T-helper 17 cell (primary cell): ENCODE measurements around the gene ARHGAP27. TPM values are rescaled to one million over a fixed set of nuclear protein-coding genes. Genes with fewer than 3 reads are reported as not detected.
"Not testable (repeated sequence)": the region's sequence is repeated elsewhere in the genome, so short reads cannot be mapped to it uniquely, and the experiment has no call there.

ENCODE experiments used
- ATAC-seq: fragments of 150-1000 bp; cut with Tn5 transposase; 2 replicates; pipeline ENCODE4 v1.10.0; 2021; ENCODE audit warnings: mild to moderate bottlenecking, moderate library complexity
- DNase-seq, 3 donors: peaks; one replicate each; pipeline versions ENCODE4 v3.0.0 to v3.0.0-alpha.2; 2020 to 2021
- H3K9me3 ChIP-seq: one replicate; pipeline ENCODE4 v1.7.0; 2013; ENCODE audit warnings: low read length, mild to moderate bottlenecking; ENCODE audit not compliant: control insufficient read depth, poor library complexity, severe bottlenecking
- H3K27ac Mint-ChIP-seq: one replicate; pipeline ENCODE4 v1.8.0; 2022; ENCODE audit warnings: mild to moderate bottlenecking, moderate library complexity, mixed read lengths
- H3K27me3 Mint-ChIP-seq: one replicate; pipeline ENCODE4 v1.8.0; 2022; ENCODE audit warnings: mixed read lengths
- H3K36me3 Mint-ChIP-seq: one replicate; pipeline ENCODE4 v1.8.0; 2022; ENCODE audit warnings: low read depth, mixed read lengths
- H3K4me1 Mint-ChIP-seq: one replicate; pipeline ENCODE4 v1.8.0; 2022; ENCODE audit warnings: mild to moderate bottlenecking, mixed read lengths
- H3K4me3 Mint-ChIP-seq: one replicate; pipeline ENCODE4 v1.8.0; 2022; ENCODE audit warnings: mild to moderate bottlenecking, moderate library complexity, mixed read lengths
- total RNA-seq, 4 donors: library from RNA in 2 of 4; stranded (reverse) in 2 of 4; gene quantifications; one replicate each; pipeline ENCODE4 v1.2.3 and lab custom pipeline; 2022 to 2026

ARHGAP27 gene
- total RNA-seq, 2 donors from 2014 or later: 42.0 to 55.4 TPM

DNA sequence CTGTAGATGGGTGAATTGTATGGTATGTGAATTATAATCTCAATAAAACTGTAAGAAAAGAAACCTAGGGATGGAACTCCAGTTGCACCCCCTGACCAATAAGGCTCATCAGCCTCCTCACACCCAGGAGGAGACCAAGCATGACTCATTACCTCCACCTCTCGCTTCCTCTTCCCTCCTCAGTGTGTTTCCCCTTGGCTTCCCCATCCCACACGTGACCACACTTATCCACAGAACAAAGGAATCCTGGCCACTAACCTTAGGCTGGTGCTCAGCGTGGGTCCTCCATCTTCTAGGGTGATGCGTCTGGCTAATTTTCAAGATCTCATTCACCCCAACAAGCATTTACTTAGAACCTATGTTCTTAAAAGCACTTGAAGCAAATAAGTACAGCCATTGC, 79.6 kb downstream of the ARHGAP27 start:
- no peak for DNase-seq
- ATAC-seq: peak; percentile 46
- Mint-ChIP-seq H3K4me1 (peaks cover 12% of the 10 kb centered on the region), H3K4me3 (no peak overlapping the region), H3K27me3 (peaks cover 8% of the 10 kb centered on the region), H3K27ac (no peak overlapping the region), H3K36me3 (peaks cover 9% of the 10 kb centered on the region)
- no peaks in the 10 kb centered on the region for H3K9me3 ChIP-seq

DNA sequence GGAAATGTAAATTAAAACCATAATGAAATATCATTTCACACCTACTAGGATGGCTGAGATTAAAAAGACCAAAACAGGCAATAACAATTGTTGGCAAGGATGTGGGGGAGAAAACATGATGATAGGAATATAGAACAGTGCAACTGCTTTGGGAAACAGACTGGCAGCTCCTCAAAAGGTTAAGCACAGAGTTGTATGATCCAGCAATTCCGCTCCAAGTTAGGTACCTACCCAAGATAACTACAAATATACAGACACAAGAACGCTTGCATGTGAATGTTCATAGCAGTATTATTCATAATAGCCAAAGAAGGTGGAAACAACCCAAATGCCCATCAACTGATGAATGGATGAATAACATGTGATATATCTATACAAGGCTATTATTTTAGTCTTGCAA, 80.8 kb downstream of the ARHGAP27 start:
- Mint-ChIP-seq H3K27me3 (peaks cover 8% of the 10 kb centered on the region), H3K4me1 (peaks cover 12% of the 10 kb centered on the region), H3K36me3 (peaks cover 9% of the 10 kb centered on the region), H3K27ac (no peak overlapping the region), H3K4me3 (no peak overlapping the region)
- no peak for DNase-seq
- no peaks in the 10 kb centered on the region for H3K9me3 ChIP-seq
- no peak for ATAC-seq

DNA sequence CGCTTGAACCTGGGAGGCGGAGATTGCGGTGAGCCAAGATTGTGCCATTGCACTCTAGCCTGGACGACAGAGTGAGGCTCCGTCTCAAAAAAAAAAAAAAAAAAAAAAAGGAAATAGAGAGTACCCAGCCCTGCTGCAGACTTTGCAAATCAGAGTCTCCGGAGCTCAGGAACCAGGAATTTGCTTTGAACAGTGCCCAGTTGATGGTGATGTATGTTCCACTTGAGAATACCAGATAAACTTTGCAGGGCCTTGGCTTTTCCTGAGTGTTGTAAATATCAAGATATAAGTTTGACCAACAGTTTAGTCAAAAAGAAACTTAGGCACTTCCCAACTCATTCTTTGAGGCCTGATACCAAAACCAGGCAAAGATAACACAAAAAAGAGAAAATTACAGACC, 85.2 kb downstream of the ARHGAP27 start:
- no peak overlapping the region for H3K4me3 Mint-ChIP-seq
- peaks cover under 1% of the 10 kb centered on the region for H3K27me3 Mint-ChIP-seq
- no peak overlapping the region for H3K27ac Mint-ChIP-seq
- H3K36me3 Mint-ChIP-seq: peaks cover 2% of the 10 kb centered on the region
- no peaks in the 10 kb centered on the region for H3K9me3 ChIP-seq
- ATAC-seq: no peak
- no peak for DNase-seq
- no peaks in the 10 kb centered on the region for H3K4me1 Mint-ChIP-seq

- H3K27me3 Mint-ChIP-seq: peaks cover 6% of the 10 kb centered on the region
- no peak overlapping the region for H3K27ac Mint-ChIP-seq
- no peak for DNase-seq
- peaks cover 2% of the 10 kb centered on the region for H3K36me3 Mint-ChIP-seq
- H3K4me1 Mint-ChIP-seq: no peaks in the 10 kb centered on the region
- no peak for ATAC-seq
- no peaks in the 10 kb centered on the region for H3K9me3 ChIP-seq
- no peak overlapping the region for H3K4me3 Mint-ChIP-seq
Observed at GRCh38 chr17:45346216-45347015, 86.3 kb downstream of the ARHGAP27 start.

- ATAC-seq (no peak), DNase-seq (no peak)
- Mint-ChIP-seq H3K27ac (peak overlapping the region; percentile 51), H3K36me3 (peaks cover 2% of the 10 kb centered on the region), H3K4me1 (no peaks in the 10 kb centered on the region), H3K4me3 (no peak overlapping the region), H3K27me3 (peaks cover 6% of the 10 kb centered on the region)
- no peaks in the 10 kb centered on the region for H3K9me3 ChIP-seq
Observed at GRCh38 chr17:45345554-45346215, 87.0 kb downstream of the ARHGAP27 start.

GRCh38 chr17:45345246-45345553, 87.5 kb downstream of the ARHGAP27 start:
- Mint-ChIP-seq H3K4me1 (no peaks in the 10 kb centered on the region), H3K4me3 (no peak overlapping the region), H3K36me3 (peaks cover 2% of the 10 kb centered on the region), H3K27ac (peak overlapping the region; percentile 51), H3K27me3 (peaks cover 6% of the 10 kb centered on the region)
- DNase-seq: no peak
- H3K9me3 ChIP-seq: no peaks in the 10 kb centered on the region
- no peak for ATAC-seq

- ATAC-seq, H3K9me3 ChIP-seq, H3K36me3 Mint-ChIP-seq, H3K4me1 Mint-ChIP-seq, H3K4me3 Mint-ChIP-seq, H3K27ac Mint-ChIP-seq, DNase-seq: not testable (repeated sequence)
- H3K27me3 Mint-ChIP-seq: peaks cover 12% of the 10 kb centered on the region
Observed at GRCh38 chr17:45343967-45344664, 88.6 kb downstream of the ARHGAP27 start.

Other genes starting within 250 kb of the ARHGAP27 start
- 100 to 1,000 TPM; 509 to 550 TPM for gene FMNL1, start 211.0 kb downstream of the ARHGAP27 start, total RNA-seq
- under 1 TPM in 1 of 2 donors, not detected in 1; 0.17 TPM for gene SPATA32, start 170.8 kb downstream of the ARHGAP27 start, total RNA-seq
- 10 to 100 TPM; 43.8 to 49.1 TPM for gene MAP3K14, start 115.8 kb downstream of the ARHGAP27 start, total RNA-seq
- gene PLEKHM1, start 57.9 kb upstream of the ARHGAP27 start, total RNA-seq: 10 to 100 TPM; 87.6 to 97.0 TPM